ENCODE data around the gene N4BP2L2.
"Not testable (repeated sequence)": the region's sequence is repeated elsewhere in the genome, so short reads cannot be mapped to it uniquely, and the experiment has no call there.

The N4BP2L2 gene

GRCh38 chr13:32538621-32539246, at the start of gene N4BP2L2:
Gene N4BP2L2, minus strand, starts transcription at chr13:32538795. Its CDS starts 1,768 bp downstream, at chr13:32537027.
- Mint-ChIP-seq H3K4me1 (peaks cover 46% of the 10 kb centered on the region), H3K4me3 (peak within 1 kb of the TSS; percentile 98), H3K27me3 (no peaks in the 10 kb centered on the region), H3K36me3 (peaks cover 25% of the 10 kb centered on the region), H3K9me3 (no peaks in the 10 kb centered on the region), H3K27ac (peak within 1 kb of the TSS; percentile 99)

GRCh38 chr13:32587811-32588170, 49.2 kb upstream of the N4BP2L2 start:
- Mint-ChIP-seq H3K36me3 (no peaks in the 10 kb centered on the region), H3K4me1 (peaks cover 62% of the 10 kb centered on the region), H3K4me3 (peak overlapping the region; percentile 97), H3K27ac (peak overlapping the region; percentile 96), H3K27me3 (no peaks in the 10 kb centered on the region), H3K9me3 (no peaks in the 10 kb centered on the region)

GRCh38 chr13:32587011-32587810, 48.6 kb upstream of the N4BP2L2 start:
- Mint-ChIP-seq H3K4me1 (peaks cover 56% of the 10 kb centered on the region), H3K27ac (peak overlapping the region; percentile 96), H3K9me3 (no peaks in the 10 kb centered on the region), H3K27me3 (no peaks in the 10 kb centered on the region), H3K36me3 (no peaks in the 10 kb centered on the region), H3K4me3 (peak overlapping the region; percentile 97)

- Mint-ChIP-seq H3K9me3 (no peaks in the 10 kb centered on the region), H3K27ac (peak within 1 kb of the TSS; percentile 96), H3K4me1 (peaks cover 47% of the 10 kb centered on the region), H3K4me3 (peak within 1 kb of the TSS; percentile 97), H3K27me3 (no peaks in the 10 kb centered on the region), H3K36me3 (no peaks in the 10 kb centered on the region)
Measured at GRCh38 chr13:32586080-32586900, 47.7 kb upstream of the N4BP2L2 start, which contains the start of gene PDS5B. Gene PDS5B, plus strand, starts transcription at chr13:32586452. Its CDS starts 62,321 bp downstream, at chr13:32648773.

- peaks cover 42% of the 10 kb centered on the region for H3K4me1 Mint-ChIP-seq
- H3K27me3 Mint-ChIP-seq, result no peaks in the 10 kb centered on the region
- peak overlapping the region; percentile 92 for H3K4me3 Mint-ChIP-seq
- H3K9me3 Mint-ChIP-seq, result no peaks in the 10 kb centered on the region
- peak overlapping the region; percentile 91 for H3K27ac Mint-ChIP-seq
- H3K36me3 Mint-ChIP-seq, result no peaks in the 10 kb centered on the region
Measured at GRCh38 chr13:32585550-32586079, 47.0 kb upstream of the N4BP2L2 start.

- peaks cover 16% of the 10 kb centered on the region for H3K4me1 Mint-ChIP-seq
- H3K9me3 Mint-ChIP-seq, result no peaks in the 10 kb centered on the region
- no peak overlapping the region for H3K4me3 Mint-ChIP-seq
- H3K27me3 Mint-ChIP-seq, result no peaks in the 10 kb centered on the region
- H3K27ac Mint-ChIP-seq, result no peak overlapping the region
- H3K36me3 Mint-ChIP-seq, result no peaks in the 10 kb centered on the region
Measured at GRCh38 chr13:32582991-32583390, 44.4 kb upstream of the N4BP2L2 start.

GRCh38 chr13:32582281-32582680, 43.7 kb upstream of the N4BP2L2 start:
- Mint-ChIP-seq H3K9me3 (peaks cover 3% of the 10 kb centered on the region), H3K27ac (no peak overlapping the region), H3K4me1 (peaks cover 10% of the 10 kb centered on the region), H3K27me3 (no peaks in the 10 kb centered on the region), H3K4me3 (no peak overlapping the region), H3K36me3 (peaks cover 1% of the 10 kb centered on the region)

GRCh38 chr13:32581177-32581786, 42.7 kb upstream of the N4BP2L2 start:
- Mint-ChIP-seq H3K27ac (no peak overlapping the region), H3K36me3 (peaks cover 6% of the 10 kb centered on the region), H3K4me3 (no peak overlapping the region), H3K27me3 (no peaks in the 10 kb centered on the region), H3K9me3 (peaks cover 10% of the 10 kb centered on the region), H3K4me1 (peaks cover 10% of the 10 kb centered on the region)

GRCh38 chr13:32577032-32577431, 38.4 kb upstream of the N4BP2L2 start:
- Mint-ChIP-seq H3K9me3 (peaks cover 10% of the 10 kb centered on the region), H3K4me3 (no peak overlapping the region), H3K36me3 (peaks cover 6% of the 10 kb centered on the region), H3K4me1 (no peaks in the 10 kb centered on the region), H3K27me3 (no peaks in the 10 kb centered on the region), H3K27ac (no peak overlapping the region)

- not testable (repeated sequence) for H3K27me3 Mint-ChIP-seq, H3K36me3 Mint-ChIP-seq, H3K4me1 Mint-ChIP-seq, H3K4me3 Mint-ChIP-seq, H3K27ac Mint-ChIP-seq
- peaks cover 10% of the 10 kb centered on the region for H3K9me3 Mint-ChIP-seq
Measured at GRCh38 chr13:32575687-32576086, 37.1 kb upstream of the N4BP2L2 start.

- not testable (repeated sequence) for H3K4me3 Mint-ChIP-seq
Measured at GRCh38 chr13:32560842-32561241, 22.2 kb upstream of the N4BP2L2 start.

GRCh38 chr13:32555613-32556012, 17.0 kb upstream of the N4BP2L2 start:
- no peaks in the 10 kb centered on the region for H3K4me1 Mint-ChIP-seq
- no peak overlapping the region for H3K4me3 Mint-ChIP-seq
- peaks cover 3% of the 10 kb centered on the region for H3K9me3 Mint-ChIP-seq
- peaks cover 2% of the 10 kb centered on the region for H3K36me3 Mint-ChIP-seq
- H3K27me3 Mint-ChIP-seq, result peaks cover 1% of the 10 kb centered on the region
- no peak overlapping the region for H3K27ac Mint-ChIP-seq

More at GRCh38 chr13:32560842-32561241, 22.2 kb upstream of the N4BP2L2 start:
- not testable (repeated sequence) for H3K27ac Mint-ChIP-seq, H3K27me3 Mint-ChIP-seq, H3K36me3 Mint-ChIP-seq, H3K4me1 Mint-ChIP-seq
- H3K9me3 Mint-ChIP-seq, result peaks cover 12% of the 10 kb centered on the region

GRCh38 chr13:32553720-32554119, 15.1 kb upstream of the N4BP2L2 start:
- no peaks in the 10 kb centered on the region for H3K36me3 Mint-ChIP-seq
- no peak overlapping the region for H3K4me3 Mint-ChIP-seq
- no peaks in the 10 kb centered on the region for H3K9me3 Mint-ChIP-seq
- no peaks in the 10 kb centered on the region for H3K27me3 Mint-ChIP-seq
- no peaks in the 10 kb centered on the region for H3K4me1 Mint-ChIP-seq
- H3K27ac Mint-ChIP-seq, result no peak overlapping the region

GRCh38 chr13:32549788-32550187, 11.2 kb upstream of the N4BP2L2 start:
- H3K4me3 Mint-ChIP-seq, result no peak overlapping the region

GRCh38 chr13:32548837-32549236, 10.2 kb upstream of the N4BP2L2 start:
- H3K9me3 Mint-ChIP-seq, result no peaks in the 10 kb centered on the region
- no peak overlapping the region for H3K27ac Mint-ChIP-seq
- H3K4me3 Mint-ChIP-seq, result no peak overlapping the region
- H3K4me1 Mint-ChIP-seq, result no peaks in the 10 kb centered on the region
- no peaks in the 10 kb centered on the region for H3K36me3 Mint-ChIP-seq
- H3K27me3 Mint-ChIP-seq, result no peaks in the 10 kb centered on the region

More at GRCh38 chr13:32549788-32550187, 11.2 kb upstream of the N4BP2L2 start:
- Mint-ChIP-seq H3K9me3 (no peaks in the 10 kb centered on the region), H3K27ac (no peak overlapping the region), H3K36me3 (no peaks in the 10 kb centered on the region), H3K4me1 (no peaks in the 10 kb centered on the region), H3K27me3 (no peaks in the 10 kb centered on the region)
